ENCODE data around the gene YARS1.

YARS1 gene

GRCh38 chr1:32784817-32785216, 32.3 kb downstream of the YARS1 start:
- TF ChIP-seq CTCF (IDR thresholded peaks at IDR 0.05; ENCODE audit: insufficient read depth, missing control alignments): no peak
- no peak for FAIRE-seq

GRCh38 chr1:32783851-32784250, 33.3 kb downstream of the YARS1 start:
- no peak for FAIRE-seq
- no peak for DNase-seq (ENCODE audit: insufficient read length, low spot score)
- TF ChIP-seq CTCF (IDR thresholded peaks at IDR 0.05; ENCODE audit: insufficient read depth, missing control alignments): no peak

More at GRCh38 chr1:32784817-32785216, 32.3 kb downstream of the YARS1 start:
- DNase-seq (ENCODE audit: insufficient read length, low spot score): no peak

- DNase-seq (ENCODE audit: insufficient read length, low spot score): no peak
- no peak for FAIRE-seq
- TF ChIP-seq CTCF (IDR thresholded peaks at IDR 0.05; ENCODE audit: insufficient read depth, missing control alignments): no peak
These were observed 35.1 kb downstream of the YARS1 start for GRCh38 chr1:32782086-32782485.

GRCh38 chr1:32780628-32781234, 36.4 kb downstream of the YARS1 start:
- FAIRE-seq: no peak
- TF ChIP-seq CTCF (IDR thresholded peaks at IDR 0.05; ENCODE audit: insufficient read depth, missing control alignments): no peak
- DNase-seq (ENCODE audit: insufficient read length, low spot score): no peak

- TF ChIP-seq CTCF (IDR thresholded peaks at IDR 0.05; ENCODE audit: insufficient read depth, missing control alignments): no peak
- FAIRE-seq (no peak), DNase-seq (ENCODE audit: insufficient read length, low spot score) (no peak)
These were observed 37.2 kb downstream of the YARS1 start for GRCh38 chr1:32780005-32780404.

- TF ChIP-seq CTCF (IDR thresholded peaks at IDR 0.05; ENCODE audit: insufficient read depth, missing control alignments): no peak
- DNase-seq (ENCODE audit: insufficient read length, low spot score) (no peak), FAIRE-seq (no peak)
These were observed 37.9 kb downstream of the YARS1 start for GRCh38 chr1:32779242-32779641.

- no peak for DNase-seq (ENCODE audit: insufficient read length, low spot score)
- no peak for FAIRE-seq
- TF ChIP-seq CTCF (IDR thresholded peaks at IDR 0.05; ENCODE audit: insufficient read depth, missing control alignments): no peak
These were observed 41.4 kb downstream of the YARS1 start for GRCh38 chr1:32775640-32776337.

Measured in D721Med (cell line).